Measurements from ENCODE around the gene PHF13.

The PHF13 gene

DNA sequence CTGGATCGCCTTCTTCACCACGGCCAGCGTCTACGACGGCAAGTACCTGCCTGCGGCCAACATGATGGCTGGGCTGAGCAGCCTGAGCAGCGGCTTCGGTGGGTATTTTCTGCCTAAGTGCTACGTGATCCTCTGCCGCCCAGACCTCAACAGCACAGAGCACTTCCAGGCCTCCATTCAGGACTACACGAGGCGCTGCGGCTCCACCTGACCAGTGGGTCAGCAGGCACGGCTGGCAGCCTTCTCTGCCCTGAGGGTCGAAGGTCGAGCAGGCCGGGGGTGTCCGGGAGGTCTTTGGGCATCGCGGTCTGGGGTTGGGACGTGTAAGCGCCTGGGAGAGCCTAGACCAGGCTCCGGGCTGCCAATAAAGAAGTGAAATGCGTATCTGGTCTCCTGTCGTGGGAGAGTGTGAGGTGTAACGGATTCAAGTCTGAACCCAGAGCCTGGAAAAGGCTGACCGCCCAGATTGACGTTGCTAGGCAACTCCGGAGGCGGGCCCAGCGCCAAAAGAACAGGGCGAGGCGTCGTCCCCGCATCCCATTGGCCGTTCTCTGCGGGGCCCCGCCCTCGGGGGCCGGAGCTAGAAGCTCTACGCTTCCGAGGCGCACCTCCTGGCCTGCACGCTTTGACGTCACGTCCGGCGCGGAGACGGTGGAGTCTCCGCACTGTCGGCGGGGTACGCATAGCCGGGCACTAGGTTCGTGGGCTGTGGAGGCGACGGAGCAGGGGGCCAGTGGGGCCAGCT is 34.0 kb upstream of the PHF13 start, which contains the start of gene ZBTB48:
Gene ZBTB48 (plus strand): TSS at position 621 of the 745 bp plus-strand sequence. CDS start 616 bp downstream, outside the sequence.
- Histone ChIP-seq H3K27ac (ENCODE audit: low read length) (no peak within 1 kb of the TSS), H3K4me3 (ENCODE audit: low read length) (peak within 1 kb of the TSS; percentile 82), H3K4me1 (ENCODE audit: control insufficient read depth, insufficient read depth, low read length) (peaks cover 6% of the 10 kb centered on the region), H3K27me3 (ENCODE audit: control insufficient read depth, insufficient read depth, low read length) (no peaks in the 10 kb centered on the region), H3K36me3 (ENCODE audit: control insufficient read depth, insufficient read depth, low read length) (no peaks in the 10 kb centered on the region), H3K9me3 (ENCODE audit: control insufficient read depth, insufficient read depth, low read length) (no peaks in the 10 kb centered on the region)
- peak; percentile 91 for DNase-seq (ENCODE audit: low read depth, low spot score)
- no CpG with 5 or more reads among the region's 58 CpGs for WGBS (ENCODE audit: insufficient coverage, insufficient read length)

DNA sequence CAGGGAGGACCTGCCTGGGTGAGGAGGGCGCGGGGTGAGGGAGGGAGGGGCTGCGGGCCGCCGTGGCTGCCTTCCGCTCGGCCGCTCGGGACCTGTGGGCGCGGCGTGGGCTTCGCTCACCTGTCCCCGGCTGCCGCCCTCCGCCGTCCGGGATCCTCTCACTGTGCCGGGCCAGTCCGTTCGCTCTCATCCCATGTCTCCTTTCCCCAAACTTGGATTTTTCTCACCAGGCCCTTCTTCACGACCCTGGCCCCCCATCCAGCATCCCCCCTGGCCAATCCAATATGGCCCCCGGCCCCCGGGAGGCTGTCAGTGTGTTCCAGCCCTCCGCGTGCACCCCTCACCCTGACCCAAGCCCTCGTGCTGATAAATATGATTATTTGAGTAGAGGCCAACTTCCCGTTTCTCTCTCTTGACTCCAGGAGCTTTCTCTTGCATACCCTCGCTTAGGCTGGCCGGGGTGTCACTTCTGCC is 33.4 kb upstream of the PHF13 start:
- H3K27me3 ChIP-seq (ENCODE audit: control insufficient read depth, insufficient read depth, low read length): no peaks in the 10 kb centered on the region
- H3K9me3 ChIP-seq (ENCODE audit: control insufficient read depth, insufficient read depth, low read length): no peaks in the 10 kb centered on the region
- WGBS (ENCODE audit: insufficient coverage, insufficient read length): no CpG with 5 or more reads among the region's 30 CpGs
- H3K4me1 ChIP-seq (ENCODE audit: control insufficient read depth, insufficient read depth, low read length): peaks cover 6% of the 10 kb centered on the region
- no peak overlapping the region for H3K27ac ChIP-seq (ENCODE audit: low read length)
- H3K4me3 ChIP-seq (ENCODE audit: low read length): peak overlapping the region; percentile 82
- no peak for DNase-seq (ENCODE audit: low read depth, low spot score)
- no peaks in the 10 kb centered on the region for H3K36me3 ChIP-seq (ENCODE audit: control insufficient read depth, insufficient read depth, low read length)

DNA sequence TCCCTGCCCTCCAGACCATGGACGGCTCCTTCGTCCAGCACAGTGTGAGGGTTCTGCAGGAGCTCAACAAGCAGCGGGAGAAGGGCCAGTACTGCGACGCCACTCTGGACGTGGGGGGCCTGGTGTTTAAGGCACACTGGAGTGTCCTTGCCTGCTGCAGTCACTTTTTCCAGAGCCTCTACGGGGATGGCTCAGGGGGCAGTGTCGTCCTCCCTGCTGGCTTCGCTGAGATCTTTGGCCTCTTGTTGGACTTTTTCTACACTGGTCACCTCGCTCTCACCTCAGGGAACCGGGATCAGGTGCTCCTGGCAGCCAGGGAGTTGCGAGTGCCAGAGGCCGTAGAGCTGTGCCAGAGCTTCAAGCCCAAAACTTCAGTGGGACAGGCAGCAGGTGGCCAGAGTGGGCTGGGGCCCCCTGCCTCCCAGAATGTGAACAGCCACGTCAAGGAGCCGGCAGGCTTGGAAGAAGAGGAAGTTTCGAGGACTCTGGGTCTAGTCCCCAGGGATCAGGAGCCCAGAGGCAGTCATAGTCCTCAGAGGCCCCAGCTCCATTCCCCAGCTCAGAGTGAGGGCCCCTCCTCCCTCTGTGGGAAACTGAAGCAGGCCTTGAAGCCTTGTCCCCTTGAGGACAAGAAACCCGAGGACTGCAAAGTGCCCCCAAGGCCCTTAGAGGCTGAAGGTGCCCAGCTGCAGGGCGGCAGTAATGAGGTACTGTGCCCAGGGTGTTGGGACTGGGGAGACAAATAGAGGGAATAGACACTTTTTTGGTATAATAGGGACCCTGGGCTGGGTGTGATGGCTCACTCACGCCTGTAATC is 32.7 kb upstream of the PHF13 start:
- peak overlapping the region; percentile 82; the same call in 1 of the 2 replicates for H3K4me3 ChIP-seq (ENCODE audit: low read length)
- H3K27ac ChIP-seq (ENCODE audit: low read length): no peak overlapping the region
- no peaks in the 10 kb centered on the region for H3K36me3 ChIP-seq (ENCODE audit: control insufficient read depth, insufficient read depth, low read length)
- no peaks in the 10 kb centered on the region for H3K27me3 ChIP-seq (ENCODE audit: control insufficient read depth, insufficient read depth, low read length)
- no peaks in the 10 kb centered on the region for H3K9me3 ChIP-seq (ENCODE audit: control insufficient read depth, insufficient read depth, low read length)
- WGBS (ENCODE audit: insufficient coverage, insufficient read length): no CpG with 5 or more reads among the region's 19 CpGs
- peaks cover 6% of the 10 kb centered on the region for H3K4me1 ChIP-seq (ENCODE audit: control insufficient read depth, insufficient read depth, low read length)
- DNase-seq (ENCODE audit: low read depth, low spot score): no peak

DNA sequence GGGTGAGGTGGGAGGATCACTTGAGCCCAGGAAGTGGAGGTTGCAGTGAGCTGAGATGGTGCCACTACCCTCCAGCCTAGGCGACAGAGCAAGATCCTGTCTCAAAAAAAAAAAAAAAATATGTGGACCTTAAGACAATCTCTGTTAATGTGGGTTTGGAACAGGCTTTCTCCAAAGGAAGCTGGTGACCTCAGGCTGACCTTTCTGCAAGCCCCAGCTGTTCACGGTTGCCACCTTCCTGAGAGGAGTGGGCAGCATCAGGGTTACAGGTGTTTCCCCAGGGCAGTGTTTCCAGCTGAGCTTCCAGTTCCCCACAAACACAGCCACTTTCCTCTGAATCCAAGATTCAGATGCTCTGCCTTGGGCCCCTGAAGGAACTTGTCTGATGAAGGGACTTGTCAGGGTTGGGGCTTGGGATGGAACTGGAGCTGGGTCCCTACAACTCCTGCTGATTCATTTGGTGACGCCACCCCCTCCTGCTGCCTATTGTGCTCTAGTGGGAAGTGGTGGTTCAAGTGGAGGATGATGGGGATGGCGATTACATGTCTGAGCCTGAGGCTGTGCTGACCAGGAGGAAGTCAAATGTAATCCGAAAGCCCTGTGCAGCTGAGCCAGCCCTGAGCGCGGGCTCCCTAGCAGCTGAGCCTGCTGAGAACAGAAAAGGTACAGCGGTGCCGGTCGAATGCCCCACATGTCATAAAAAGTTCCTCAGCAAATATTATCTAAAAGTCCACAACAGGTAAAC is 31.8 kb upstream of the PHF13 start:
- Histone ChIP-seq H3K4me1 (ENCODE audit: control insufficient read depth, insufficient read depth, low read length) (peaks cover 6% of the 10 kb centered on the region), H3K27ac (ENCODE audit: low read length) (no peak overlapping the region), H3K36me3 (ENCODE audit: control insufficient read depth, insufficient read depth, low read length) (no peaks in the 10 kb centered on the region), H3K9me3 (ENCODE audit: control insufficient read depth, insufficient read depth, low read length) (no peaks in the 10 kb centered on the region), H3K4me3 (ENCODE audit: low read length) (no peak overlapping the region), H3K27me3 (ENCODE audit: control insufficient read depth, insufficient read depth, low read length) (no peaks in the 10 kb centered on the region)
- no CpG with 5 or more reads among the region's 10 CpGs for WGBS (ENCODE audit: insufficient coverage, insufficient read length)
- no peak for DNase-seq (ENCODE audit: low read depth, low spot score)

DNA sequence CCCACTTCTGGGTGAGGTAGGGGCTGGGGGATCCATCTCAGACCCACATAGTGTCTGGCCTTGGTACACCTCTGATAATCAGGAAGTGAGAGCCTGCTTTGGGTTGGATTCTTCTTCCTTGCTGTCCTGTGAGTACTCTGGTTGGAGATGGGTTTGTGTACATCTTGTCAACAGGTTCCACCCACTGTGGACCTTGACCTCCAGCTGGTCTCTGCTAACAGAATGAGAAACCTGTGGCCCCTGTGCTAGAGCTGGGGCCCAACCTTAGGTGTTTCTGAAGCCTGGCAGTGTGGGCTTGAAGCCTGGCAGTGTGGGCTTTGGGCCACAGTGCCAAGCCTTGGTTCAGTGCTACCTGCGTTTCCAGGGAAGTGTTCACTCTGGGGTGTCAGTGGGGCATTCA is 31.2 kb upstream of the PHF13 start:
- Histone ChIP-seq H3K9me3 (ENCODE audit: control insufficient read depth, insufficient read depth, low read length) (no peaks in the 10 kb centered on the region), H3K4me3 (ENCODE audit: low read length) (no peak overlapping the region), H3K4me1 (ENCODE audit: control insufficient read depth, insufficient read depth, low read length) (peaks cover 6% of the 10 kb centered on the region), H3K36me3 (ENCODE audit: control insufficient read depth, insufficient read depth, low read length) (no peaks in the 10 kb centered on the region; the same call in 1 of the 2 replicates), H3K27me3 (ENCODE audit: control insufficient read depth, insufficient read depth, low read length) (no peaks in the 10 kb centered on the region), H3K27ac (ENCODE audit: low read length) (no peak overlapping the region)
- no CpG with 5 or more reads among the region's 1 CpG for WGBS (ENCODE audit: insufficient coverage, insufficient read length)
- DNase-seq (ENCODE audit: low read depth, low spot score): no peak

DNA sequence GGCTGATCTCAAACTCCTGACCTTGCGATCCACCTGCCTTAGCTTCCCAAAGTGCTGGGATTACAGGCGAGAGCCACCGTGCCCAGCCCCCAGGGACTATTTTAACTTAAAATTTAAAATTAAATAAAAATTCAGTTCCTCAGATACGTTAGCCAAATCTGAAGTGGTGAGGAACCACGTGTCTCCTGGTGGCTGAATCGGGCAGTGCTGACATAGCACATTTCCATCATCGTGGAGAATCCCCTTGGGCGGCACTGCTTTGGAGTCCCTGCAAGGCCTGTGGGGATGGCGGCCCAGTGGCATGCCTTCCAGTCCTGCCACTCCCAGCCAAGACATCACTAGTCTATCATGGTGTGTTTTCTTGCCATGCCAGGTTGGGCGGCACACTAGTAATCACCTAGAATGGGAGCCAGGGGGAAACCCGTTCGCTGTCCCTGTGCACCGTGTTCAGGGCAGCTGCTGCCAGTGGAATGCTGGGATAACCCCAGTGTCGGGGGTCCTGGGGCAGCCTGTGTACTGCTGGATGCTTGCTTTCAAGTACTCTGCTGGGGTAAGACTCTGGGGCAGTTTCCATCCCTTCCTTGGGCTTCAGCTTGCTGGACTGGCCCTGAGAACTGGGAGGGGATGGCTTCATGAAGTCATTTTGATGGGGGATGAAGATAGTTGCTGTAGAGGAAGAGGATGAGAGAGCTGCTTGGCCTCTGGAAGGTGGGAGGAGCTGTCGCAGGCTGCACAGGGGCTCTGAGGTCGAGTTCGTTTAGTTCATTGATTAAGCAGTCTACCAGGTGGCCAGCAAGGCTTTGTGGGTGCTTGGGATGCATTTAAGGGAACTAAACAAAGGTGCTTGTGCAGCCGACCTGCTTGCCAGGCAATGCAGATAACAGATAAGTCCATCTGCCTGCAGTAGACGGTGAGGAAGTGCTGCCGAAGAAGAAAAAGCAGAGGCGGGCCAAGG is 29.1 kb upstream of the PHF13 start:
- Histone ChIP-seq H3K27me3 (ENCODE audit: control insufficient read depth, insufficient read depth, low read length) (no peaks in the 10 kb centered on the region), H3K27ac (ENCODE audit: low read length) (no peak overlapping the region), H3K4me3 (ENCODE audit: low read length) (no peak overlapping the region), H3K36me3 (ENCODE audit: control insufficient read depth, insufficient read depth, low read length) (peaks cover 8% of the 10 kb centered on the region), H3K9me3 (ENCODE audit: control insufficient read depth, insufficient read depth, low read length) (no peaks in the 10 kb centered on the region), H3K4me1 (ENCODE audit: control insufficient read depth, insufficient read depth, low read length) (0 out of 2 replicates have a peak, but pooled peaks cover 3% of the 10 kb centered on the region)
- no CpG with 5 or more reads among the region's 21 CpGs for WGBS (ENCODE audit: insufficient coverage, insufficient read length)
- DNase-seq (ENCODE audit: low read depth, low spot score): no peak

DNA sequence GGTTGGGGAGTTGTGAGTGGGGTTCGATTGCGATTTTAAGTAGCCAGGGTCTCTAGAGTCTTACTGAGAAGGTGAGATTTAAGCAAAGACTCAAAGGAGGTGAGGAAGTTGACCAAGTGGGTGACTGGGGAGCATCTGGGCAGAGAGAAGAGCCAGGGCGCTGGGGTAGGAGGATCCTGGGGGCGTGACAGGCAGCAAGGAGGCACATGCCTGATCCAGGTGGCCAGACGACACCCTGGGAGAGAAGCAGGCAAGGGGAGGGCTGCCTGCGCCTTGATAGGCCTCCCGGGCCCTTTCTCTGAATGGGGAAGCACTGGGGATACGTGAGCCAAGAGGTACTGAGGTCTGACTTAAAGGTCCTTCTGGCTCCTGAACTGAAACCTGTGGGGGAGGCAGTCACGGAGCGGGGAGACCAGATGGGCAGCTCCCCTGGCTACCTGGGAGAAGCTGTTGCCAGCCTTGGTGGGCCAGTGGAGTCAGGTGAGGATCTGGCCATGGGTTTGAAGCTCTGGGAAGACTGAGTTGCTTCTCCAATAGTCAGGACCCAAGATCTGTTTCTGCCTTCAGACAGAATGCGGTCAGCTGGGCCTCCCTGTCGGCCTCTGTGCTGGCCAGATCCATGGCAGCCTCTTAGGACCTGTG is 28.3 kb upstream of the PHF13 start:
- DNase-seq (ENCODE audit: low read depth, low spot score): no peak
- H3K4me3 ChIP-seq (ENCODE audit: low read length): no peak overlapping the region
- H3K27me3 ChIP-seq (ENCODE audit: control insufficient read depth, insufficient read depth, low read length): no peaks in the 10 kb centered on the region
- 0 out of 2 replicates have a peak, but pooled peaks cover 3% of the 10 kb centered on the region for H3K4me1 ChIP-seq (ENCODE audit: control insufficient read depth, insufficient read depth, low read length)
- no peaks in the 10 kb centered on the region for H3K9me3 ChIP-seq (ENCODE audit: control insufficient read depth, insufficient read depth, low read length)
- WGBS (ENCODE audit: insufficient coverage, insufficient read length): no CpG with 5 or more reads among the region's 12 CpGs
- H3K27ac ChIP-seq (ENCODE audit: low read length): no peak overlapping the region
- peaks cover 8% of the 10 kb centered on the region for H3K36me3 ChIP-seq (ENCODE audit: control insufficient read depth, insufficient read depth, low read length)

DNA sequence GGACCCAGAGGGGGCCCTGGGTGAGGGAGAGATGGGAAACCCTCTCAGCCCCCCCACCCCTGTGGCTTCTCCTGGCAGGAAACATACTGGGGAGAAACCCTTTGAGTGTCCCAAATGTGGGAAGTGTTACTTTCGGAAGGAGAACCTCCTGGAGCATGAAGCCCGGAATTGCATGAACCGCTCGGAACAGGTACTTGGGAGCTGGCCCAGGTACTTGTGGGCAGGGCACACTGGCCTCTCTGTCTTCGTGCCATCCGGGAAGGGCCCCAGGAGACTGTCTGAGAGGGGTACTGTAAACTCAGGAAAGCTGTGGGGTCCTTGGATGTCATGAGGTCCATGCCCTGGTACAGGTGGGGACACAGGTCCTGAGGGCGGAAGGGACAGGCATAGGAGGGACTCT is 27.7 kb upstream of the PHF13 start:
- no peak for DNase-seq (ENCODE audit: low read depth, low spot score)
- H3K36me3 ChIP-seq (ENCODE audit: control insufficient read depth, insufficient read depth, low read length): peaks cover 8% of the 10 kb centered on the region
- H3K27ac ChIP-seq (ENCODE audit: low read length): no peak overlapping the region
- WGBS (ENCODE audit: insufficient coverage, insufficient read length): no CpG with 5 or more reads among the region's 7 CpGs
- H3K4me1 ChIP-seq (ENCODE audit: control insufficient read depth, insufficient read depth, low read length): no peaks in the 10 kb centered on the region
- no peak overlapping the region for H3K4me3 ChIP-seq (ENCODE audit: low read length)
- no peaks in the 10 kb centered on the region for H3K9me3 ChIP-seq (ENCODE audit: control insufficient read depth, insufficient read depth, low read length)
- no peaks in the 10 kb centered on the region for H3K27me3 ChIP-seq (ENCODE audit: control insufficient read depth, insufficient read depth, low read length)

DNA sequence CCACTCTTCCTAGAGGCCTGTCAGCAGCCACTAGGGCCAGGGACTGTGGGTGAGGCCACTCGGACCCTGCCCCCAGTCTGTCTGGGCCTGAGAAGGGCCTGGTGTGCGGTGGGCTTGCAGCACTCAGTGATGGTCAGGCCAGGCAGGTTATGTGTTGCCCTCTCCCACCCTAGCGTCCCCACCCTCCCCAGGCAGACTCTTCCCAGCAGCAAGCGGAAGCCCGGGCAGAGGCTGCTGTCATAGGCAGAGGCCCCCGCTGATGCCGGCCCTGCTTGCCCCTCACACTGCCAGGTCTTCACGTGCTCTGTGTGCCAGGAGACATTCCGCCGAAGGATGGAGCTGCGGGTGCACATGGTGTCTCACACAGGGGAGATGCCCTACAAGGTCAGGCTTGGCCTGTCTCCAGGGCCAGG is 27.1 kb upstream of the PHF13 start:
- Histone ChIP-seq H3K27ac (ENCODE audit: low read length) (no peak overlapping the region), H3K36me3 (ENCODE audit: control insufficient read depth, insufficient read depth, low read length) (peaks cover 10% of the 10 kb centered on the region), H3K4me3 (ENCODE audit: low read length) (no peak overlapping the region), H3K4me1 (ENCODE audit: control insufficient read depth, insufficient read depth, low read length) (no peaks in the 10 kb centered on the region), H3K27me3 (ENCODE audit: control insufficient read depth, insufficient read depth, low read length) (no peaks in the 10 kb centered on the region), H3K9me3 (ENCODE audit: control insufficient read depth, insufficient read depth, low read length) (no peaks in the 10 kb centered on the region)
- WGBS (ENCODE audit: insufficient coverage, insufficient read length): no CpG with 5 or more reads among the region's 11 CpGs
- DNase-seq (ENCODE audit: low read depth, low spot score): no peak

All from iPS DF 6.9 (cell line).